Fibroblast of pulmonary artery (primary cell): ENCODE results near the gene TEX29.

Experiments used
- DNase-seq: peaks from one replicate; pipeline ENCODE4 v3.0.0-alpha.2; 2010; ENCODE audit warnings: low read depth
- H3K4me3 ChIP-seq: replicated peaks from 2 replicates; pipeline ENCODE4 v1.5.1; 2011; ENCODE audit warnings: low read depth, mild to moderate bottlenecking, control low read depth, low read length, moderate library complexity
- CTCF ChIP-seq: IDR thresholded peaks from 2 replicates; pipeline ENCODE4 v1.5.1; 2011; ENCODE audit warnings: mild to moderate bottlenecking, control low read depth, low read length, inconsistent platforms; ENCODE audit errors: missing control alignments

Gene TEX29

GRCh38 chr13:111367340-111367739, 46.9 kb downstream of the TEX29 start:
- no peak overlapping the region for H3K4me3 ChIP-seq
- TF ChIP-seq CTCF: no peak
- no peak for DNase-seq

GRCh38 chr13:111368091-111368490, 47.6 kb downstream of the TEX29 start:
- DNase-seq: no peak
- TF ChIP-seq CTCF: no peak
- H3K4me3 ChIP-seq: no peak overlapping the region

GRCh38 chr13:111370147-111370546, 49.7 kb downstream of the TEX29 start:
- DNase-seq: no peak
- no peak for TF ChIP-seq CTCF
- no peak overlapping the region for H3K4me3 ChIP-seq

GRCh38 chr13:111370570-111371535, 50.4 kb downstream of the TEX29 start:
- H3K4me3 ChIP-seq: no peak overlapping the region
- peak; percentile 18 for DNase-seq
- no peak for TF ChIP-seq CTCF

GRCh38 chr13:111371720-111372119, 51.3 kb downstream of the TEX29 start:
- H3K4me3 ChIP-seq: no peak overlapping the region
- TF ChIP-seq CTCF: no peak
- no peak for DNase-seq

GRCh38 chr13:111372651-111373425, 52.4 kb downstream of the TEX29 start:
- no peak for TF ChIP-seq CTCF
- no peak for DNase-seq
- no peak overlapping the region for H3K4me3 ChIP-seq
